Fibroblast of skin of back (primary cell): ENCODE measurements around the gene LCN6.

Experiments
- DNase-seq: peaks from one replicate; pipeline ENCODE4 v3.0.0-alpha.2; 2013

The LCN6 gene

GRCh38 chr9:136723989-136724388 is 24.3 kb downstream of the LCN6 start:
- no peak for DNase-seq

DNA sequence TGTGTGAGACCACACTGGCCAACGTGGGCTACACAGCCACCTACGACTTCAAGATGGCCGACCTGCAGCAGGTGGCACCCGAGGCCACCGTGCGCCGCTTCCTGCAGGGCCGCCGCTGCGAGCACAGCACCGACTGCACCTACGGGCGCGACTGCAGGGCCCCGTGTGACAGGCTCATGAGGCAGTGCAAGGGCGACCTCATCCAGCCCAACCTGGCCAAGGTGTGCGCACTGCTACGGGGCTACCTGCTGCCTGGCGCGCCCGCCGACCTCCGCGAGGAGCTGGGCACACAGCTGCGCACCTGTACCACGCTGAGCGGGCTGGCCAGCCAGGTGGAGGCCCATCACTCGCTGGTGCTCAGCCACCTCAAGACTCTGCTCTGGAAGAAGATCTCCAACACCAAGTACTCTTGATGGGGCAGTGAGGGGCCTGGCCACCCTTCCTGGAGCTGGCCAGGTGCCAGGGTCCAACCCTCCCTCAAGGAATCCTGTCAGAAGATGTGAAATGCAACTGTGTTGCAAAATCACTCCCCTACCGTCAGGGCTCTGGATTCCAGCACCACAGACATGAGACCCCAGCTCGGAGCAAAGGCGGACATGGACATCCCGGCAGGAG is 24.9 kb downstream of the LCN6 start:
- DNase-seq, result no peak

DNA sequence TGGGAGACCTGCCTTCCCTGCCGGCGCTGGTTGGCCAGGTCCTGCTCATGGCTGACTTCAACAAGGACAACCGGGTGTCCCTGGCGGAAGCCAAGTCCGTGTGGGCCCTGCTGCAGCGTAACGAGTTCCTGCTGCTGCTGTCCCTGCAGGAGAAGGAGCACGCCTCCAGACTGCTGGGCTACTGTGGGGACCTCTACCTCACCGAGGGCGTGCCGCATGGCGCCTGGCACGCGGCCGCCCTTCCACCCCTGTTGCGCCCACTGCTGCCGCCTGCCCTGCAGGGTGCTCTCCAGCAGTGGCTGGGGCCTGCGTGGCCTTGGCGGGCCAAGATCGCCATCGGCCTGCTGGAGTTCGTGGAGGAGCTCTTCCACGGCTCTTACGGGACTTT is 25.4 kb downstream of the LCN6 start:
- no peak for DNase-seq

DNA sequence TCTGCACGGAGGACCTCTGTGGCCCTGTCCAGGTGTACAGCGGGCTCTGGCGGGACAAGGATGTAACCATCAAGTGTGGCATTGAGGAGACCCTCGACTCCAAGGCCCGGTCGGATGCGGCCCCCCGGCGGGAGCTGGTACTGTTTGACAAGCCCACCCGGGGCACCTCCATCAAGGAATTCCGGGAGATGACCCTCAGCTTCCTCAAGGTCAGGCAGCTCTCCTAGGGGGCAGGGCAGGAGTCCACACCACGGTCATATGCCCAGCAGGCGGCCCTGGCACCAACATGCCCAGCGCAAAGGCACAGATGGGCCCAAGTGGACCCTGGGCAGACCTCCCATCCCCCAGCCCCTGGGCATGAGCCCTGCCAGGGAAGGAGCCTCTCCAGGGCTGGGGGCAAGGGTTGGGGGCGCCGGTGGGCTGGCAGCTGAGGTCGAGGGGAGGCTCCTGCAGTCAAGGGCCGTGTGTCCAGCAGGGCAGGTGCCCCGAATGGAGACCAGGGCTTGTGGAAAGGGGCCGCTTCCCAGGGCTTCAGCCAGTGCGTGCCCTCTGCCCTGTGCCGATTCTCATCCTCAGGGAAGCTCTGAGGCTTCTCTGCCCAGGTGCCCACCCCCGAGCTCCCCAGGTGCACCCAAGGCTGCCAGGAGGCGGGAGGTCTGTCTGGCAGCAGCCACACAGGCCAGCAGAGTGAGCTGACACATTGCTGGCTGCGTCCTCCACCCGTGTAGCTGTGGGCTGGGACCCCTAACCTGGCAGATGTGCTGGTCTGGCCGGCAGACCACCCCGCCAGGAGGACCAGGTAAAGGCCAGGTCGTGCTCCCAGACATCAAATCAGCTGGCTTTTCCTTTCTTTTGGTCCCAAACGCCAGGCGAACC is 26.0 kb downstream of the LCN6 start:
- no peak for DNase-seq

- peak; percentile 62 for DNase-seq
These were observed 26.8 kb downstream of the LCN6 start for GRCh38 chr9:136721339-136722092.

DNA sequence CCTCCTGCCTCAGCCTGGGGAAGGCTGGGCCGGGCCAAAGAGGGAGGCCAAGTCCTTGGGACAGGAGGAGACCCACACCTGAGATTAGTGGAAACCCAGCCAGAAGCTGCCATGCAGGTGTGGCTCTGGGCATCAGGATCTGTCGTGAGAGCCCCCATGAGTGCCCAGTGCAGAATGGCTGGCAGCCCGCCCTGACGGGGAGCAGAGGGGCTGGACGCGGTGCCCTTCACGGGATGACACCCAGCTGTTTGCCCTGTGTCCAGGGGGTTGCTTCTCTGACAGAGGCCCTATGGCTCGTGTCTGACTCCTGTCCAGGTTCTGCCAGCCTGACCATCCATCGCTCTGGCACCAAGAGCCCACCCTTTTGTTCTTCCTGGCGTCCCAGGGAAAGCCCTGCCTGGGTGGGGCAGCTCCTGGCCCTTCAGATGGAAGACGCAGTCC is 27.4 kb downstream of the LCN6 start:
- no peak for DNase-seq

- peak; percentile 44 for DNase-seq
These were observed 28.0 kb downstream of the LCN6 start for GRCh38 chr9:136720251-136720897.

DNA sequence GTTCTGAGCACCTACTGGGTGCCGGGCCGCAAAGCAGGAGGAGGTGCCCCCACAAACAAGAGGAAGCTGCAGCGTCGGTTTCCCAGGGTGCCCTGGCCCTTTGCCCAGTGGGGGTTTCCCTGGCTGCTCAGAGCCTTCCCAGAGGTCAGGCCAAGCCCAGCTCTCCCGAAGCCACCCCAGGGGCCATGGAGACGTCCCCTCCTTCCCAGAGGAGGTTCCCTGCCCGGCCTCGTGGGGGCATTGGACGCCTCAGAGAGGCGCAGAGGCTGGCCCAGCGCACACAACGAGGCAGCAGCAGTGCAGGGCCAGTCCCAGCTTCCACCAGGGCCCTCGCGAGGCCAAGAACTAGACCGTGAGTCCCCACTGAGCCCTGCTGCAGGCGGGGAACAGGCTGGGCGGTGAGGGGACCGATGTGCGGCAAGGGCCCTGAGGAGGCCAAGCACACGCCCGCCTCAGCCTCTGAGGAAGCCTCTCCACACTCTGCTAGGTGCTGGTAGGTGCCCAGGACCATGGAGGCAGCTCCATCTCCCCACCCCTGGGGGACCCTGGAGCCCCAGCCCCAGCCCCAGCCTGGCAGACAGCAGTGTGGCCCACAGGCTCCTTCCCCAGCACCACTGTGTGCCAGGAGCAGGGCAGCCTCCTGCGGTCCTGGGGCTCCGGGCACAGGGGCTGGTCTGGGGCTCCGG is 29.0 kb downstream of the LCN6 start:
- no peak for DNase-seq

DNA sequence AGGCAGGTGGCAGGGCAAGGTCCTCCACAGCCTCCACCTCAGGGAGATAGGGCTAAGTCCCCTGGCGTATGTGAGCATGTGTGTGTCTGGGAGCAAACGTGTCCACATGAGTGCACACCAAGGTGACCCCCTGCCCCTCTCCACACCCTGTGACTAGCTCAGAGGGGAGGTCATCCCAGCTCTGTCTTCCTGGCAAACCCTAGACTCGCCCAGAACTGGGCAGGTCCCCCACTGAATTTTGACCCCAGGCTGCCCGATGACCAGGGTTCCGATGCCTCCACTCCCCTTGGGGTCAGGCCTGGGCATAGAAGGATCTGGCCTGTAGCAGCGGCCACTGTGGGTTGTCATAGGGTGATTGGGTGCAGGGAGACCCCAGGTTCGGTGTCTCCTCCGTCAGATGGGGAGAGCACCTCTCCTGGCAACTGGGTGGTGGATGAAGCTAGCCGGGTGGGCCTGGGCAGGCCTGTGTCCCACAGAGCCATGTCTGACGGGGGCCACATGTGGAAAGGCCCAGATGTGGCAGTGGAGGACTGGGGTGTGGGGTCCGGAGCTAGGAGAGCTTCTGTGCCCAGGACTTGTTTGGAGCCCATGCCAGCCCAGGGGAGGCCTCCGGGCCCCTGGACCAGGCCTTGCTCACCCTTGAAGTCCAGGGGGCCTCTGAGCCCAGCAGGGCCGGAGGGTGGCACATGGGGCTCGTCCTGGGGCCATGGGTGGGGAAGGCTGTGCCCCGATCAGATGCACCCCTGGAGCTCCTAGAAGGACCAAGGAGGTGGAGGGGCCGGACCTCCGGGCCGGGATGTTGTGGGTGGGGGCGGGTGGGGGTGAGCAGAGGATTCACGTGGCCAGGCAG is 29.8 kb downstream of the LCN6 start:
- no peak for DNase-seq

DNA sequence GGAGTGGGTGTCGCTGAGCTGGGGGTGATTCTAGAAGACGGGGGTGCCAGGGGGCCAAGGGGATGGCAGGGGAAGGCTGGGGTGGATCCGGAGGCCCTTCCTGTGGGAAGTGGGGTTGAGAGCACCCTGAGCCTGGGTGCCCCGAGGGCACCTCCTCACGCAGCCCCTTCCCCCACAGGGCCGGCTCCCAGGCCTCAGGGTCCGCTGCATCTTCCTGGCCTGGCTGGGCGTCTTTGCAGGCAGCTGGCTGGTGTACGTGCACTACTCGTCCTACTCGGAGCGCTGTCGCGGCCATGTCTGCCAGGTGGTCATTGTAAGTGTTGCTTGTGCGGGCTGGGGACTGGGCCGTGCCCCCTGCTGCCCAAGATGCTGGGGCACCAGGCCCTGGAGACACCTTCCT is 30.9 kb downstream of the LCN6 start:
- DNase-seq, result no peak

GRCh38 chr9:136714893-136715274 is 33.4 kb downstream of the LCN6 start:
- no peak for DNase-seq

DNA sequence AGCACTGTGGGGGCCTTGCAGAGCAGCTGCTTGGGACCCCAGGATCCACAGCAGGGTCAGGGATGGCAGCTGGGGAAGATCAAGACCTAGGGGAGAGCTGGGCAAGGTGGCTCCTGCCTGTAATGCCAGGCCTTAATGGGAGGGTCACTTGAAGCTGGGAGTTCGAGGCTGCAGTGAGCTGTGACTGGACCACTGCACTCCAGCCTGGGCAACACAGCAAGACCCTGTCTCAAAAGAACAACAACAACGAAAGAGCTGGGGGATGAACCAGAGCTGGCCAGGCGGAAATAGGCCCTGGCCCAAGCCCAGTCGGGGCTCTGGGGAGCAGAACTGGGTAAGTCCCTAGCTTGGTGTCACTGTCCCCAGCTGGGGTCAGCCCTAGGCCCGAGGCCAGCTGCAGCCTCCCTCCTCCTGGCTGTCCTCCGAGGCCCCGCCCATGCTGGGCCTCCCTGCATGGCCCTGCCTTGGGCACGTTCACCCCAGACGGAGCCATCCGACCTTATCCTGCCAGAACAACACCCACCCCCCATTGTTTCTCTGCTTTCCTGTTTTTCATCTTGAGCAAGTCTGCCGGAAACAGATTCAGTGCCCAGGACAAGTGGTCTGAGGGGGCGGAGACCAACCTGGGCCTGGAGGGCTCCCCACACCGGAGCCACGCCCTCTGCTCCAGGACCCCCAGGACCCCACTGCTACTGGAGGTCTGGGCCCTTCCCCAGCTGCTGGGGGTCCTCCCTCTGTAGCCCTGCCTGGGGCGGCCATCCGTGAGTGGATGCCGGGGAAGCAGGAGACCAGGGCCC is 34.0 kb downstream of the LCN6 start:
- DNase-seq, result no peak

DNA sequence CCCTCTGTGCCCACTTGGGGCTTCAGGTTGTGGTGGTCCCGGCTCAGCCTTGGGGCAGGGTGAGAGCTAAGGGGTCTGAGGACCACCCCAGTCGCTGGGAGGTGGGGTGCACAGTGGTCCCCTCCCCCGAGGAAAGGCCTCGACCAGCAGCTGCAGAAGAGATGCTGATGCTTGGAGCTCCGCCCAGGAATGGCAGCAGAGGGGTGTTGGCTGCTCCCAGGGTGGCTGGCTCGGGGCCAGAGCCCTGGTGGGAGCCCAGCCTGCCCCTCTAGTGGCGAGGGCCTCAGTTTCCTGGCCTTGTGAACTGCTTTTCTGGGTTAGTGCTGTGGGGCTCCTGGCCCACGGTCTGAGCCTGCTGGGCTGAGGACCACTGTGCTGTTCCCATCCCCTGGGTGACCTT is 34.8 kb downstream of the LCN6 start:
- no peak for DNase-seq

DNA sequence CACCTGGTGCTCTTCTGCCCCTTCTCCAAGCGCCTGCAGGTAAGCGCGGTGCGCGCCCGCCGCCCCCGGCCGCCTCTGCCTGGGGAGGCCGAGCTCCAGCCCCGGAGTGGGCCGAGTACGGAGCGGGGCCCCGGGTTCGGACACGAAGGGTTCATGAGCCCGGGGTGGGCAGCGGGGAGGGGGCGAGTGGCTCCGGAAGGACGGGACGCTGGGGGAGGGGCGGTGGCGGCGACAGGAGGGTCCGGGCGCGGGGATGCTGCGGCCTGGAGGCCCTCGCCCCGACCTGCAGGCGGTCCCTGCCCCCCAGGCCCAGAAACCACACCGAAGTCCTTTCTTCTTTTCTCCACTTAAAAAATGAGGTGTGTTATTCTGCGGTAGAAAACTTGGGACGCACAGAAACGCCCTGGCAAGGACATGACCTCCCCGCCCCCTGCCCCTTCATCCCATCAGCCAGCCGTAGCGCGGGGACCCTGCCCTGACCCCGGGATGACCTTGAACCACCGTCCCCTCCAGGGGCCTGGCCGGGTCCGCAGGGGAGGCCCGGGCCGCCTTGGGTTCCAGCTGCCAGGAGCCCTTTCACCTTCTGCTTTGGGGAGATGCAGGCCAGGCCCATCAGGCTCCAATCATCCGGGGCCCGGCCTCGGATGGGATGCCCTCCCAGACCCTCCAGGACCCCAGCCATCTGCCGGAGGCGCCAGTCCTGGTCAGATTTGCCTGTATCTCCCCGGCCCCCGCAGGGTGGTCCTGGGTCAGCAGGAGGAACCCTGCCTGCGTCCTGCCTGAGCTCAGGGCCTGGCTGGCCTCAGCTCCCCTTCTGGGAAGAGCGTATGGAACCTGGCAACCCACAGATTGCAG is 35.4 kb downstream of the LCN6 start:
- no peak for DNase-seq

DNA sequence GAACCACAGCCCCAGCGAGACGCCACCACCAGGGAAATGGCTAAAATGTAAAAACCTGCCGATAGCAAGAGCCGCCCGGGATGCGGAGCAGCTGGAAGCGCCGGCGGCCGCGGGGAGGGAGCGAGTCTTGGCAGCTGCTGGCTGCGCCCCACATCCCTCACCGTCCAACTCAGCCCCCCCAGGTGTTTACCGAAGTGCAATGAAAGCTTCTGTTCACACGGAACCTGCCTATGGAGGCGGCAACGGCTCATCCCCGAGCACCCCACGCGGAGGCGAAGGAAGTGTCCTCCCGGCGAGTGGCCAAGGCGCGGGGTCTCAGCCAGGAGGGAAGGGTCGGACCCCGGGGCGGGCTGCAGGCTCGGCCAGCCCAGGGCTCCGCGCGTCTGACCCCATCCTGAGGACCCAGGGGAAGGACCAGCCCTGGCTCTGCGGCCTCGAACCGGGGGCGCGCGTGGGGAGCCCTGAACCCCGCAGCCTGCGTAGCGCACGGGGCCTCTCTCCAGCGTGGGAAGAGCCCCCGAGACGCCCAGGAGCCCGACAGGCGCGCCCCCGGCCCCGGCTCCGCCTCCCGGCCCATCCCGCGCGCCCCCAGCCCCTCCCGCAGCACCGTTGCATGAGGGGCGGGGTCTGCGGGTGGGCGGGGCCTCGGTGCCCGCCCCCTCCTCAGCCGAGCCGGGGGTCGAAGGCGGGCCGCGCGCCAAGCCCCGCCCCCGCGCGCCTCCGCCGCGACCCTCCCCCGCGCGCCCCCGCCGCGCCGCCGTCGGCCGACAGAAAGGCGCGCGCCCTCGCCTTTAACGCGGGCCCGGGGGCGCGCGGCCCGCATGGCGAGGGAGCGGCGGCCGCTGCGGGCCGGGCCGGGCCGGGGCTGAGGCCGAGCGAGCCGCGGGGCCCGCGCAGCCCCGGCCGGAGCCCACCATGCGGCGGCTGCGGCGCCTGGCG is 36.3 kb downstream of the LCN6 start, which contains the start of gene DIPK1B:
Gene DIPK1B (plus strand): TSS at position 822 of the 939 bp plus-strand sequence. CDS start 94 bp downstream, at position 916.
- no peak for DNase-seq

- DNase-seq, result peak; percentile 30
These were observed 37.1 kb downstream of the LCN6 start for GRCh38 chr9:136711219-136711648.

- no peak for DNase-seq
These were observed 37.8 kb downstream of the LCN6 start for GRCh38 chr9:136710543-136710942.
